Stimulated activated CD4-positive, alpha-beta T cell treated with anti-CD3 and anti-CD28 coated beads, TNF-alpha, amount 100 ng/mL, for 24 hours (primary cell): ENCODE results near the gene NLRC5.
"Not testable (repeated sequence)": the region's sequence is repeated elsewhere in the genome, so short reads cannot be mapped to it uniquely, and the experiment has no call there.

Source experiments
- DNase-seq, 3 experiments: peaks; one replicate each; pipeline ENCODE4 v3.0.0-alpha.2; 2020; ENCODE audit warnings: low read depth in 3 of 3

Gene NLRC5

DNA sequence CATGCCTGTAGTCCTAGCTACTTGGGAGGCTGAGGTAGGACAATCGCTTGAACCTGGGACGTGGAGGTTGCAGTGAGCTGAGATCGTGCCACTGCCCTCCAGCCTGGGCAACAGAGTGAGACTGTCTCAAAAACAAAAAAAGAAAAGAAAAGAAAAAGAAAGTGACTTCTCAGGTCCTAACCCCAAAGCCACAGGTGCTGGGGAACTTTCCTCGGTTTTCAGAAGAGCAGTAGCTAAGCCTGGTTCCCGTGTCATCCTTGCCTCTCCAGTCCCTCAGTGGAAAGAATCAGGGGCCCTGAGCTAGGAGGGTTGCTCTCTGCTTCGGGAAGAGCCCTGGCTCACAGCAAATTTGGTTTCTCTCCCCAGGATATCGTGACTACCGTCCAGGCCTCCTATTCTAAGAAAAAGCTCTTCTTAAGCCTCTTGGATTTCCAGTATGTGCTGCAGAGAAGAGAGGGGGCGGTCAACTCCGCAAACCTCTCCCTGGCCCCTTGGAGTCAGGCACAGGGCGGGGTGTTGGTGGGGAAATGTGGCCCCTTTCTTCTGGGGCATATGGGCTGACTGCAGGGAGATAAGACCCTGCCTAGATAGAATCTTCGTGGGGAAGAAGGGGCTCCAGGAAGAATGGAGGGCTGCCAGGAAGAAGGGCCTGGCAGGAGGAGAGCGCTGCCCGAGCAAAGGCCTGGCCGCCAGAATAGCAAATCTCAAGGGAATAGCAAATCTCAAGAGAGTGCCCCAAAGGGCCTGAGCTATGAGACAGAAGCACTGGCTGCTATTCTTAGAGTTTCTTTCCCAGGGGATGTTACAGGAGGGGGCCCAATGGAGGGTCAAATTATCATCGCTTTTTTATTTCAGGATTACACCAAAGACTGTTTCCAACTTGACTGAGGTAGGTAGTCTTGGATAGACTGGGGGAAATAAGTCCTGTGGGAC is 8.3 kb upstream of the NLRC5 start:
- DNase-seq, result no peak

DNA sequence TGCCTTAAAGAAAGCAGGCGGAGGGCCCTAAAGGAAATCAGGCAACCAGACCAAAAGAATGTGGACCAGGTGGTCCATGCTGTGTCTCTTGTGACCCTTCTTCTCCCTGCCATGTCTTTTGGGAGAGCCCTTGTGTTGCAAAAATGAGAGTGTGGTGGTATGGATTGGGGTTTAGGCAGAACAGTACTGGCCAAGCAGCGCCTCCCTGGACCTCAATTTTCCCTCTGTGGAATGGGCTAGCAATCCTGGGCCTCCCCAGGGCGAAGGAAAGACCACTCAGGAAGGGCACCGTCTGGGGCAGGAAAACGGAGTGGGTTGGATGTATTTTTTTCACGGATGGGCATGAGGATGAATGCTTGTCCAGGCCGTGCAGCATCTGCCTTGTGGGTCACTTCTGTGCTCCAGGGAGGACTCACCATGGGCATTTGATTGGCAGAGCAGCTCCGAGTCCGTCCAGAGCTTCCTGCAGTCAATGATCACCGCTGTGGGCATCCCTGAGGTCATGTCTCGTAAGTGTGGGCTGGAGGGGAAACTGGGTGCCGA is 7.6 kb upstream of the NLRC5 start:
- DNase-seq, result no peak

DNA sequence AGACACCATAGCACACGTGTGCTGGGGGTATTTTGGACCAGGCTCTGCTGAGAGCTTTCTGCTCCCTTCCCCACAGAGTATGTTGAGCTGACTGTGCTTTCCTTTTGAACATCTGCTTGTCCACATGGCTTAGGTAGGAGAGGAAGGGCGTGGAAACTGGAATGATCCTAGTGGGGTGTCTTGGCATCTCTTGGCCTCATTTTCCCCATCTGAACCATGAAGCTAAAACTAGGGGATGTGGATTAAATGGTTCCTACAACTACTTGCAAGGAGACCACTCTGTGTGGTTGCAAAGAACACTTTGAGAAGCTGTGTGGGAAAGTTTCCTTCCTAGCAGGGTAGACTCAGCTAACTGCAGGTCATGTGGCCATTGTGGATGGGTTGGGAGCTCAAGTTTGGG is 6.7 kb upstream of the NLRC5 start:
- DNase-seq, result no peak

DNA sequence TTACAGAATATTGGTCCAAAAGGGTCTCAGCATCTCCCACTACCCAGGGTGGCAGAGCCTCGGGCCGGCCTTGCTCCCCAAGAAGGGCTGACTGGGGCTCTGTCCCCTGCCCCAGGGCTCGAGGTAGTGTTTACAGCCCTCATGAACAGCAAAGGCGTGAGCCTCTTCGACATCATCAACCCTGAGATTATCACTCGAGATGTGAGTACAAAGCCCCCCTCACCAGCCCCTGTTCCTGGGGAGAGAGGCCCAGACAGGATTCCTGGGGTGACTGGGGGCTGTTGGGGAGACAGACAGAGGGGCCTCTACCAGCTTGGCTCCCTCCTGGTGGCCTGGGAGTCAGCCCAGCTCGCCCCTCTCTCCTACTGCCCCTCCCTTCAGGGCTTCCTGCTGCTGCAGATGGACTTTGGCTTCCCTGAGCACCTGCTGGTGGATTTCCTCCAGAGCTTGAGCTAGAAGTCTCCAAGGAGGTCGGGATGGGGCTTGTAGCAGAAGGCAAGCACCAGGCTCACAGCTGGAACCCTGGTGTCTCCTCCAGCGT is 6.1 kb upstream of the NLRC5 start:
- no peak for DNase-seq

DNA sequence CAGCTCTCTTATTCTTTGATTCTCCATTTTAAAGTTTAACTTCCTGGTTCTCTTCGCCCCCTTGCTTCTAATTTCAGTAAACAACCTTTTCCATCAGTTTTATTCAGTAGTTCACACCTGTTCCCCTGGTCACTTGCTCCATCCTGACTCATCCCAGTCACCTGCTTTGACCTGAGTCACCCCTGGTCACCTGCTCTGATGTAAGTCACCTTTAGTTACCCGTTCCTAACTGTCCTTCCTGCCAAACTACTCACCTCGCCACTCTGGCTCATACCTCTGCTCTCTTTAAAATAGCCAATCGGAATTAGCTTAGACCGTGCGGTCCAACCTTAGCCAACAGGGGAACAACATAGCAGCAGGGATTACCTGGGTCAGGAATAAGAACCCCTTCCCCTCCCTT is 4.7 kb upstream of the NLRC5 start:
- DNase-seq, result no peak

DNA sequence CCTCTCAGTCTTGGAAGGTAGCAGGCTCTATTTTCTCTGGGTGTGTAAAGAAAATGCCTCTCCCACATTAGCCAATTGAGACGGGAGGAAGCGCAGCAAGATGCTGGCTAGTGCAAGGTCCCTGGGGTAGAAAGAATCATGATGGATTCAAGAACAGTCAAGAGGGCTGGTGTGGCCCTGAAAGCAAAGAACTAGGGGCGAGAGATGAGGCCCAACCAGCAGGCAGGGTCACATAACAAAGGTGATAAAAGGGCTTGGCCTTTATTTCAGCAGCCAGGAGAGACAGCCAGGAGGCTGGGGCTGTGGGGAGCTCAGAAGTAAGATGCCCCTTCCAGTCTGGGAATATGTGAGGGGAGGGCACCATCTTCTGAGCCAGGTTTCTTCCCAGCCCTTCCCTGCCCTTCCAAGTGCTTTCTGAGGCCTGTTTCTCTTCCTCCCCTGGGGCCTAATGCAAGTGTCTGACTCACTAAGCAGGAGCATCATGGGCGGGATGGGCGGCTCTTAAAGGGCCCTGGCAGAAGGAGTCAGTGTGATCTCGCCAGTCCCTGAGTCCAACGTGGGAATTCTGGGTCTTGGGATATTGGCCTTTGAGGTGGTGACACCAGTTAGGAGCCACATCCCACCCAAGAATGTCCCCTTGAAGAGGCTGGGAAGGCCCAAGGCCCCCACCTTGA is 3.9 kb upstream of the NLRC5 start:
- no peak for DNase-seq

DNA sequence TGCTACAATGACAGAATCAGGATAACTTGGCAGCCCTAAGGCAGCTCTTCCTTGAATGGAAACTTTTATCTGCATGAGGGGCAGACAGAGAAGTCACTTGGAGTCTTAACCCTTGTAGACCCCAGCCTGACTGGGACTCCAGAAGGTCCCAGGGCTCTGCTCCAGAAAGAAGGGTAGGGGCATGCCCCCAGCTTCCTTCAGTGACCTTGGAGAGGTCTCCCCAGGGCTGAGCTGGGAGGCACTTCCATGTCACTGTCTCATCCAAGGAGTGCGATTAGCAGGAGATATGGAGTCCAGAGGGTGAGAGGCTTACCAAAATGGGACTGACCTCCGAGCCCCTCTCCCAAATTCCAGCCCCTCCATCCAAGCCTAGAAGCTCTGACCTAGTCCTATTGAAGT is 3.4 kb upstream of the NLRC5 start:
- DNase-seq, result no peak

DNA sequence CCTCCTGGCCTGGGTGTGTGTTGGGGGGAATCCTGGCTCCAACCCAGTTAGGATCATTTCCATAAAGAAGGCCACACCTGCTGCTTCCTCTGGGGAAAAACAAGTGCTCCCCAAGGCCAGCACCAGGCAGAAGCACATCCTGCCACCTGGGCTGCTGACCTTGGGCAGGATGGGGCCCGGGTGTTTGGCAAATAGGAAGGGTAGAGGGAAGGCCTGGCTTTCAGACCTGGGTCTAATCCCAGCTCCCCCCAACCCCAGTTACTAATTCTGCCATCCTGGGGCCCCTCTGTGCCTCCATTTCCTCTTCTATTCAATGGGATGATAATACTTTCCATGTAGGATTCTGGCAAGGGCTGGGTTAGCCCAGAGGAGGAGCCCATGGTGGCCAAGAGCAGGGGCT is 3.0 kb upstream of the NLRC5 start:
- no peak for DNase-seq

DNA sequence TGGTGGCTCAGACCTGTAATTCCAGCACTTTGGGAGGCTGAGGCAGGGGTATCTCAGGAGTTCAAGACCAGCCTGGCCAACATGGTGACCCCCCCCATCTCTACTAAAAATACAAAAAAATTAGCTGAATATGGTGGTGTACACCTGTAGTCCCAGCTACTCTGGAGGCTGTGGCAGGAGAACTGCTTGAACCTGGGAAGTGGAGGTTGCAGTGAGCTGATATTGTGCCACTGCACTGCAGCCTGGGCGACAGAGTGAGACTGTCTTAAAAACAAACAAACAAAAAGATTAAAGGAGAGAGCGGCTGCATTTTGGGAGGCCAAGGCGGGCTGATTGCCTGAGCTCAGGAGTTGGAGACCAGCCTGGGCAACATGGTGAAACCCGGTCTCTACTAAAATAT is 2.4 kb upstream of the NLRC5 start:
- not testable (repeated sequence) for DNase-seq

DNA sequence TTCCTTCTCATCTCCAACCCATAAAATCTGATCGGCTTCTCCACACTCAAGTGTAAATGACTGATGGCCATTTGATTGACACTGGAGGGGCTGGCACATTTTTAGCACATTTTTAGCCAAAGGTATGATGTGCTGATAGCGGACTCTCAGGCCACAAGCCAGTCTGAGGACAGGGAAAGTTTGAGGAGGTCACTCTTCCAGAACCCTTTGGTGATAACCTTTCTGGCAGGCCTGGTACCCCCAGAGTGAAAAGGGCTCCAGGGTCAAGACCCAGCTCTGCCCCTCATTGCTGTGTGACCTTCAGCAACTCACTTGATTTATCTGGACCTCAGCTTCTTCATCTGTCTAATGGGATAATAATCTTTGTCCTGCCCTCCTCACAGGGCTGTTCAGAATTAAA is 1.7 kb upstream of the NLRC5 start:
- DNase-seq, result no peak

DNA sequence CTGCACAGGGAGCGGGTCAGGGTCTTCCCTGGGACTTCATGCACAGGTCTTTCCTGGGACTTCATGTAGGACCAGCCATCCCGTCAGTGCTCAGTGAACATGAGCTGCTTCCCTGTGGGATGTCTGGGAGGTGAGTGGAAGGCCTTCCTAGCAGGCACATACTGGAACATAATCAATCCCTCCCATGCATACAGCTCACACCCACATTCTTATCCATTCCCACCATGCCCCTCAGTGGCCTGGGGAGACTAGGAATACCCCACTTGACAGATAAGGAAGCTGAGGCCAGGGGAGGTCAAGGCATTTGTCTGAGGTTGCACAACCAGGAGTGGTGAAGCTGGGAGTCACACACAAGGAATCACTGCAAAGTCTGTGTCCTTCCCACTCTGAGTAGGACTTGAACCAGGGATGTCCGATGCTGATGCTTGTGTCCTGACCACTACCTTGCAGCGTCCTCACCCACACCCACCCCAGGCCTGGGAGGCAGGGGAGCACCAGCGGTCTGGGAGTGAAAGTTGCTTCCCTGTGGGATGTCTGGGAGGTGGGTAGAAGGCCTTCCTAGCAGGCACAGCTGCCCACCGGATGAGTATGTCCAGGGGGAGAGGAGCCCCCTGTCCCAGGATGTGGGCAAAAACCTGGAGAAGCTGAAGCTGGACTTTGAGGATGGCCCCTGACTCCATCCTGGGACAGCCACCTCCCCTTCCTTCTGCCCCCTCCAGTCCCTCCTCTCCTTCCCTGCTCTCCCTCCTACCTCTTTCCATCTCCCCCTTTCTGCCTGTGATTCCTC is 1.0 kb upstream of the NLRC5 start:
- no peak for DNase-seq

DNA sequence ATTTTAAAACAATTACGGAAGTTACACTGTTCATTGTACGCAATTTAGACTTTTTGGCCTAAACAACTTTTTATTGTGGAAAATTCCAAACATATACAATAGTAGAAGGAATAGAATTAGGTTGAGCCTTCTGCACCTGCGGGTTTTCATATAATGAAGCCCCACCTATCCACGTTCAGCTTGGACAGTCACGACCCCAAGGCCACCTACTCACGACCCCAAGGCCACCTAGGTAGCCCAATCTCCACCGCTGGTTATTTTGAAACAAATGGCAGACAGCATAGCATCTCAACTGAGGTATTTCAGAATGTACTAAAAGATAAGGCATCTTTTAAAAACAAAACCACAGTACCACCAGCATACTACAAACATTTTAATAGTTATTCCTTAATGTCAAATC is 631 bp downstream of the NLRC5 start:
- DNase-seq, result no peak

DNA sequence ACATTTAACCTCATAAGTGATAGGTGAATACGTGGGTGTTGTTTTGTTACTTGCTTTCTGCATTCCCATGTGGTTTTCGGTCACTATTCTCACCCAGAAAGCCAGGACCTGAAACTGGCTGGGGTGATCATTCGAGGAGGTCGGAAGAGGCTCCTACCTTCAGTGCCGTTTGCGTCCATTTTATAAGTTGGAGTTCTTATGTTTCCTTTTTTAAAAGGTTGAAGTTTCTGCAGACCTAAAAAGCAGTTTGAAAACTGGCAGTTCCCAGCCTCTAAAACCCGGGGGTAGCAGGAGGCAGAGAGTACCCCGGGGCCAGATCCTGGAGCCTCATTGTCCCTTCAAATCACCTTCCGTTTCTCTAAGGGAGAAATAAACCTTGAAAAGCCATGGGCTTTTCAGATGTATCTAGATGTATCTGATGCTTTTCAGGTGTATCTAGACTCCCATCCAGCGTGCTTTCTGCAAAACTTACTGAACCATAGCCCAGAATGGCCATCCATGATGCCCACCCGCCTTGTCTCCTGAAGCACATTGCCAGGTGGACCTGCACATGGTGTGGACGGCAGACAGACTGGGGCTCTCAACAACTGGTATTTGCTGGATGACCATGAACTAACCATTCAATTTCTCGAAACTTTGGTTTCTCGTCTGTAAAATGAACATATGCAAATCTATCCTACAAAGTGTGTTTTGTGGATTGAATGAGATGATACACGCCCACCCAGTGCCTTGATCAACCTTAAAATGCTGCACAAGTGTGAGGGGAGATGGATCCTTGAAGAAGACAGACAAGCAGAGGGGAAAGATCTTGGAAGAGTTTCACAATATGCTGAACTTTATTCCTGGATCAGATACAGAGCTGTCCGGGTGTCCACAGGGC is 1.3 kb downstream of the NLRC5 start:
- DNase-seq, result peak in 1 of 3 experiments; percentile 33

DNA sequence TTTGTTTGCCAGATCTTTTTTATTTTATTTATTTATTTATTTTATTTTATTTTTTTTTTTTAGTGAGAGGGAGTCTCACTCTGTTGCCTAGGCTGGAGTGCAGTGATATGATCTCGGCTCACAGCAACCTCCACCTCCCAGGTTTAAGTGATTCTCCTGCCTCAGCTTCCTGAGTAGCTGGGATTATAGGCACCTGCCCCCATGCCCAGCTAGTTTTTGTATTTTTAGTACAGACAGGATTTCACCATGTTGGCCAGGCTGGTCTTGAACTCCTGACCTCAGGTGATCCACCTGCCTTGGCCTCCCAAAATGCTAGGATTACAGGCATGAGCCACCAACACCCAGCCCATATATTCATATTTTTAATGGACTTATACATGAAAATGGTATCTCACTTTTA is 3.1 kb downstream of the NLRC5 start:
- not testable (repeated sequence) for DNase-seq

DNA sequence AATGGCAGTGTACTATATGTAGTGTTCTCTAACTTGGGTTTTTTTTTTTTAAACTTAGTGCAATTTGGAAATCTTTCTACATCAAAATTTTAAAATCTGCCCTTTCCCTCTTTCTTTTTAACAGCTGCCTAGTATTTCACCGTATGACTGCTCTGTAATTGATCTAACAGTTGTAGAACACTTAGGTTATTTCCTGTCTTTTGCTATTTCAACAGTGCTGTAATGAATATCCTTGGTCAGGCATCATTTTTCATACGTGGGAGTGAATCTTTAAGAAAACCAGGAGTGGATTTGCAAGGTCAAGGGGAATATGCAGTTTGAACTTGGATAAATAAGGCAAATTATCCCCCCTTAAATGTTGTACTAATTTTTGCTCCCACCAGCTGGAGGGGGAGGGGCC is 3.8 kb downstream of the NLRC5 start:
- no peak for DNase-seq

DNA sequence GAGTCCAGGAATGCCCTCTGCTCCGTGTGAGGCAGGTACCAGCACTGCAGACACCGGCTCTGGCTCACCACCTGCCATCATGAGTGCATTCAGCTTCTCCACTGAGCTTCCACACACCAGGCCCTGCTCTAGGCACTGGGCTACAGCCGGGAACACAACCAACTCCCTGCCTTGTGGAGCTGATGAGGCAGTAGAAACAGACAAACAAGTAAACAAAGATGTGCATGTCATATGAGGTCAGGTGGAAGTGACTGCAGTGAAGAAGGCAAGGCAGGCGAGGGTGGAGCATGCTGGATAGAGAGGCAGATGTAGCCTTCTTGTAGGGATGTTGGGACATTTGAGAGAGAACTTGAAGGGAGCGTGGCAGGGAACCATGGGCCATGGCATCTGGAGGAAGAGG is 5.0 kb downstream of the NLRC5 start:
- DNase-seq, result no peak

DNA sequence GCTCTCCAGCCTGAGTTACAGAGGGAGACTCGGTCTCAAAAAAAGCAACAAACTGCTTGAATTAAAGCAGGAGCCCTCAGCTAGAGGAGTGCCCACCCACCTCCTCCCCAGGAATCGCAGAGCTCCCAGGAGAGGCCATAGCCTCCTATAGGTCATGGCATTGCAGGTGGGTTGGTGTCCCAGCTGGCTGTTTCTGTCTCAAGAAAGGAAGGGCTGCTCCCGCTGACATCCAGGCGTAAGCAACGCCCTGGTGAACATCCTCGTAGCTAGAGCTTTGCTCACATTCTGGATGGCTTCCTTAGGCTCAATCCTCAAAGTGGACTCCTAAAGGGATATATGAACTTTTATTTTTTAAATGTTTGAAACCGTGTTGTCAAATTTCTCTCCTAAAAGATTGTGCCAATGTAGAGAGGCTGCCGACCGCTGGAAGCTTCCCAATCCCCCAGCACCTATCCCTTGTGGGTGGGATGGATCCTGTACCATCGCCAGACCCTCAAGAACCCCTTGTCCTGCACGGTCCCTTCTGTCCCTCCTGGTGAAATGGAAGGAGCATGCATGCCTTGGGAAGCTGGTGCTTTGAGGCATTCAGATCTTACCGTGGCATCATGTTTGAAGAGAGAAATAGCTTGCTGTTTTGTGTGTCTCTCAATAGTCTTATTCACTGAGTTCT is 5.9 kb downstream of the NLRC5 start:
- no peak for DNase-seq

DNA sequence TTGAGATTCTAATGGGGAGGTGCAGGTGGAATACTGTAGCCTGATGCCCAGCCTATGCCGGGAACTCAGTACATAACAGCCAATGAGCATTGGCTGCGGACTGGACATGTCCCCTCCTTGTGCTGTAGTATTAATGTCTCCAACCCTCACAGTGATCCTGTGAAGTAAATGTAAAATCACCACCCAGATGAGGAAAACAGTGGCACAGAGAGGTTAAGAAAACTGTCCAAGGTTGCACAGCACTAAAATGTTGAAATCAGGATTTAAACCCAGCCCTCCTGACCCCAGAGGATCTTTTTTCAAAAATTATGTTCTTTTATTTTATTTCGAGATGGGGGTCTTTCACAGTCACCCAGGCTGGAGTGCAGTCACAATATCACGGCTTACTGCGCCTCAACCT is 7.9 kb downstream of the NLRC5 start:
- DNase-seq, result no peak

DNA sequence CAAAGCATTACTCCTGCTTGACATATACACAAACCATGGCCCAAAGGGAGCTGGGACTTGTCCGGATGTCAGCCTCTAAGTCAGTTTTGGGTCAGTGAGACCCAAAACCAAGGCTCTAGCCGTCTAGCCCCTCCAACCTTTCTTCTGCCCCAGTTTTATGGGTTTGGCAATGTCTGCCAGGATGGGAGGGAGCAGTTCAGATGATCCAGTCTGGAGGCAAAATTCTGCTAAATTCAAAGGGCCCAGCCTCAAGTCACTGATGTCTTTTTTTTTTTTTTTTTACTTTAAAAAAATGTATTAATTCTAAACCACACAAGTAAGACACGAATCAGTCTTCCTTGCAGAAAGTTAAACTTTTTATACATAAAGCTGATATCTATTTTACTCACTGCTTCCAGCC is 8.6 kb downstream of the NLRC5 start:
- DNase-seq, result no peak

DNA sequence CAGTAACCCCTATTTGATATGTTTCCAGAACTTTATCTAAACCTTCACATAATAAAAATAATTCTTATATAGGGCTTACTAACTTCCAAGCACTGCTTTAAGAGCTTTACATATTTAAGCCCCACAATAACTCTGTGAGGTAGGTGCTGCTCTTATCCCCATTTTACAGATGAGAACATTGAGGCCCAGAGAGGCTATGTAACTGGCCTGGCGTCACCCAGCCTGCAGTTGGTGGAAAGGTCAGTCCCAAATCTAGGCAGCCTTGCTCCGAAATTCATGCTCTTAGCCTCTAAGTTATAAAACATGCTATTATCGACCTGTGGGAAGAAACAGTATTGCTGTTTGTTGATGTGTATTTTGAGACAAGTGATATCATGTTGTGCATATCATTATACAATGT is 9.0 kb downstream of the NLRC5 start:
- DNase-seq, result no peak
